ENCODE results near the gene MRPS10.
"Not testable (repeated sequence)": the region's sequence is repeated elsewhere in the genome, so short reads cannot be mapped to it uniquely, and the experiment has no call there.

Gene MRPS10

GRCh38 chr6:42173101-42173500 lies 44.6 kb downstream of the MRPS10 start, which contains the start of gene GUCA1A:
Gene GUCA1A, plus strand, starts transcription at chr6:42173364. Its CDS starts 250 bp downstream, at chr6:42173614.
- no peak for DNase-seq

- DNase-seq: no peak
Measured at GRCh38 chr6:42171813-42172581, 45.7 kb downstream of the MRPS10 start.

- DNase-seq: not testable (repeated sequence)
Measured at GRCh38 chr6:42169780-42170179, 47.9 kb downstream of the MRPS10 start.

GRCh38 chr6:42168650-42169049 lies 49.0 kb downstream of the MRPS10 start:
- DNase-seq: no peak

- peak; percentile 85 to 87 for DNase-seq
Measured at GRCh38 chr6:42166444-42167141, 51.1 kb downstream of the MRPS10 start.

GRCh38 chr6:42165016-42165415 lies 52.6 kb downstream of the MRPS10 start:
- DNase-seq: no peak

- DNase-seq: no peak
Measured at GRCh38 chr6:42163981-42164380, 53.7 kb downstream of the MRPS10 start.

GRCh38 chr6:42162812-42163211 lies 54.8 kb downstream of the MRPS10 start:
- no peak for DNase-seq

- DNase-seq: no peak
Measured at GRCh38 chr6:42162384-42162783, 55.3 kb downstream of the MRPS10 start.

- DNase-seq: no peak
Measured at GRCh38 chr6:42159431-42160024, 58.1 kb downstream of the MRPS10 start.

- no peak for DNase-seq
Measured at GRCh38 chr6:42158631-42159030, 59.0 kb downstream of the MRPS10 start.

GRCh38 chr6:42158011-42158410 lies 59.6 kb downstream of the MRPS10 start:
- DNase-seq: no peak
